ENCODE measurements around the gene GMEB1. TPM values are rescaled to one million over a fixed set of nuclear protein-coding genes. Genes with fewer than 3 reads are reported as not detected.

The GMEB1 gene
- total and polyA plus RNA-seq, 2 donors (not counting 3 experiments of a cell fraction or from before 2014, with no cell fraction given), result 8.1 to 16.0 TPM

DNA sequence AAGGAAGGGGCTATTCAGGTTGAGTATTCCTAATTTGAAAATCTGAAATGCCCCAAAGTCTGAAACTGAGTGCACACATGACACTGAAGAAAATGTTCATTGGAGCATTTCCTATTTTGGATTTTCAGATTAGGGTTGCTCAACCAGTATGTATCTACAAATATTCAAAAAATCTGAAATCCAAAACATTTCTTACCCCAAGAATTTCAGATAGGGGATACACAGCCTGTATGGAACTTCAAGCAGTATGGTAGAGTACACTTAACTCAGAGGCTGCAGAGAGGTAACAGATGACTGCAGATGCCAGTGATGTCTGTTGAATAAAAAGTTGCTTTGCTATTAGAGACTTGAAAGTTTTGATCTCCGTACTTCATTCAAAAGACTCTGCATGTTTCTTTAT lies 87.1 kb downstream of the GMEB1 start:
- peak; percentile 28 for TF ChIP-seq POLR2A (IDR thresholded peaks at IDR 0.05; ENCODE audit: low read depth, low read length)
- TF ChIP-seq, protein P1, sequence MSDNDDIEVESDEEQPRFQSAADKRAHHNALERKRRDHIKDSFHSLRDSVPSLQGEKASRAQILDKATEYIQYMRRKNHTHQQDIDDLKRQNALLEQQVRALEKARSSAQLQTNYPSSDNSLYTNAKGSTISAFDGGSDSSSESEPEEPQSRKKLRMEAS (IDR thresholded peaks at IDR 0.05; ENCODE audit: insufficient read depth, insufficient read length), result no peak
- CTCF ChIA-PET, result interaction anchor here (1.1 to 1.6 kb wide), 3 partner anchors 19 to 121 kb away, joined by 3 to 5 read pairs (median 4); partner anchors contain the start of gene YTHDF2
- no peaks in the 10 kb centered on the region for H3K27me3 ChIP-seq (ENCODE audit: control insufficient read depth in 2 of 2, insufficient read depth in 2 of 2, low read length in 2 of 2)
- POLR2A ChIA-PET, result interaction anchor here (0.5 to 1.6 kb wide), 3 partner anchors 19 to 987 kb away, joined by 3 to 8 read pairs (median 3); partner anchors contain the start of genes TAF12 and YTHDF2
- peaks cover 5 to 8% of the 10 kb centered on the region in 2 experiments for H3K36me3 ChIP-seq (ENCODE audit: control insufficient read depth in 2 of 2, extremely low read depth in 1 of 2, insufficient read depth in 2 of 2, low read length in 2 of 2)
- peaks cover 100% of the 10 kb centered on the region for H3K79me2 ChIP-seq (ENCODE audit: control insufficient read depth, insufficient read depth, low read length)
- no peaks in the 10 kb centered on the region for H3K9me3 ChIP-seq (replicated peaks; ENCODE audit: control insufficient read depth, insufficient read depth, low read length)
- H4K20me1 ChIP-seq (replicated peaks; ENCODE audit: control insufficient read depth, extremely low read depth, insufficient read depth, low read length), result peaks cover 46% of the 10 kb centered on the region
- DNase-seq (ENCODE audit: low read depth, low spot score) (no peak), FAIRE-seq (no peak)
- intact Hi-C loops (cut with micrococcal nuclease) (no loop called here), dilution Hi-C loops (cut with MboI; ENCODE audit: extremely low pct_ligation_motif_present, low sequenced_read_pairs) (no loop called here)
- BruUV-seq (replicated peaks), result no TSS peak
- H3K4me2 ChIP-seq (ENCODE audit: insufficient read depth, low read length), result no peak overlapping the region
- no peaks in the 10 kb centered on the region for H3K9me1 ChIP-seq (replicated peaks; ENCODE audit: control insufficient read depth, extremely low read depth, insufficient read depth, low read length)
- no peak overlapping the region for H3K4me3 ChIP-seq (replicated peaks in 1 of 3; ENCODE audit: insufficient read depth in 1 of 3, low read depth in 1 of 3, low read length in 3 of 3)
- no peak overlapping the region for H2AFZ ChIP-seq (ENCODE audit: low read depth, low read length)
- H3K27ac ChIP-seq (ENCODE audit: insufficient read depth, low read depth, low read length), result no peak overlapping the region
- peaks cover 13% of the 10 kb centered on the region for H3K4me1 ChIP-seq (ENCODE audit: control insufficient read depth, extremely low read depth, insufficient read depth, low read length)
- H3K9ac ChIP-seq (replicated peaks; ENCODE audit: extremely low read depth, insufficient read depth, low read length), result no peak overlapping the region

DNA sequence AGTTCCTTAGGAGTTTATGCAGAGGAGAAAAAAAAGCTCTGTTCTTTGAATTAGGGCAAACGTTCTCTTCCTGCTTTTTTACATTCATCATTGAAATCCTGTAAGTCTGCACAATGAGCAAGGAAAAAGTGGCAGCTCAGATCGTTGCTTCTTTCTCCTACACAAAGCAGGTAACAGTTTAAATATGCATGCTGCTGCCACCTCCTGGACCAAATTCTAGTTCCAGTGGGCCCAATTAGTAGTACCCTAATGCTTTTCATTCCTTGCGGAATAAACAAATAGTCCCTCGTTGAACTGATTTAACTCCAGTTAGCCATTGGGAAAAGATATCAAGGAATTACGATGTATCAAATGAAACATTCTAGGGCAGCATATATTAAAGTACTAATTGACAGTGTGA lies 88.3 kb downstream of the GMEB1 start:
- TF ChIP-seq, protein P1 (IDR thresholded peaks at IDR 0.05; ENCODE audit: insufficient read depth, insufficient read length), result no peak
- TF ChIP-seq EZH2 (IDR thresholded peaks at IDR 0.05; ENCODE audit: borderline replicate concordance, low read depth, low read length, severe bottlenecking) (no peak), POLR2A (IDR thresholded peaks at IDR 0.05; ENCODE audit: low read depth, low read length) (no peak), FOS (IDR thresholded peaks at IDR 0.05; ENCODE audit: borderline replicate concordance, insufficient read depth, low read length) (no peak), MYC (IDR thresholded peaks at IDR 0.05; ENCODE audit: low read depth, low read length) (no peak), POLR2AphosphoS5 (IDR thresholded peaks at IDR 0.05; ENCODE audit: insufficient read depth, low read depth, low read length) (no peak), JUN (IDR thresholded peaks at IDR 0.05; ENCODE audit: borderline replicate concordance, insufficient read depth, insufficient read length, low read depth) (no peak), GATA2 (IDR thresholded peaks at IDR 0.05; ENCODE audit: insufficient read depth, insufficient read length, low read depth, low read length) (no peak)
- TF ChIP-seq, protein P2, sequence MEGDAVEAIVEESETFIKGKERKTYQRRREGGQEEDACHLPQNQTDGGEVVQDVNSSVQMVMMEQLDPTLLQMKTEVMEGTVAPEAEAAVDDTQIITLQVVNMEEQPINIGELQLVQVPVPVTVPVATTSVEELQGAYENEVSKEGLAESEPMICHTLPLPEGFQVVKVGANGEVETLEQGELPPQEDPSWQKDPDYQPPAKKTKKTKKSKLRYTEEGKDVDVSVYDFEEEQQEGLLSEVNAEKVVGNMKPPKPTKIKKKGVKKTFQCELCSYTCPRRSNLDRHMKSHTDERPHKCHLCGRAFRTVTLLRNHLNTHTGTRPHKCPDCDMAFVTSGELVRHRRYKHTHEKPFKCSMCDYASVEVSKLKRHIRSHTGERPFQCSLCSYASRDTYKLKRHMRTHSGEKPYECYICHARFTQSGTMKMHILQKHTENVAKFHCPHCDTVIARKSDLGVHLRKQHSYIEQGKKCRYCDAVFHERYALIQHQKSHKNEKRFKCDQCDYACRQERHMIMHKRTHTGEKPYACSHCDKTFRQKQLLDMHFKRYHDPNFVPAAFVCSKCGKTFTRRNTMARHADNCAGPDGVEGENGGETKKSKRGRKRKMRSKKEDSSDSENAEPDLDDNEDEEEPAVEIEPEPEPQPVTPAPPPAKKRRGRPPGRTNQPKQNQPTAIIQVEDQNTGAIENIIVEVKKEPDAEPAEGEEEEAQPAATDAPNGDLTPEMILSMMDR (IDR thresholded peaks at IDR 0.05; ENCODE audit: extremely low read depth in 1 of 2, insufficient read depth in 1 of 2, low read depth in 1 of 2, low read length in 2 of 2), result no peak
- dilution Hi-C loops (cut with MboI; ENCODE audit: extremely low pct_ligation_motif_present, low sequenced_read_pairs), result no loop called here
- Histone ChIP-seq H3K27me3 (ENCODE audit: control insufficient read depth in 2 of 2, insufficient read depth in 2 of 2, low read length in 2 of 2) (no peaks in the 10 kb centered on the region), H3K9ac (replicated peaks; ENCODE audit: extremely low read depth, insufficient read depth, low read length) (no peak overlapping the region), H3K4me2 (ENCODE audit: insufficient read depth, low read length) (no peak overlapping the region), H3K9me3 (replicated peaks; ENCODE audit: control insufficient read depth, insufficient read depth, low read length) (no peaks in the 10 kb centered on the region), H3K36me3 (ENCODE audit: control insufficient read depth in 2 of 2, extremely low read depth in 1 of 2, insufficient read depth in 2 of 2, low read length in 2 of 2) (peaks cover 5 to 8% of the 10 kb centered on the region in 2 experiments), H3K27ac (ENCODE audit: insufficient read depth, low read depth, low read length) (no peak overlapping the region), H3K4me3 (replicated peaks in 1 of 3; ENCODE audit: insufficient read depth in 1 of 3, low read depth in 1 of 3, low read length in 3 of 3) (no peak overlapping the region), H3K9me1 (replicated peaks; ENCODE audit: control insufficient read depth, extremely low read depth, insufficient read depth, low read length) (no peaks in the 10 kb centered on the region), H2AFZ (ENCODE audit: low read depth, low read length) (no peak overlapping the region), H3K4me1 (ENCODE audit: control insufficient read depth, extremely low read depth, insufficient read depth, low read length) (peaks cover 1% of the 10 kb centered on the region), H3K79me2 (ENCODE audit: control insufficient read depth, insufficient read depth, low read length) (peaks cover 99% of the 10 kb centered on the region), H4K20me1 (replicated peaks; ENCODE audit: control insufficient read depth, extremely low read depth, insufficient read depth, low read length) (peaks cover 40% of the 10 kb centered on the region)
- peak; percentile 28 for DNase-seq (ENCODE audit: low read depth, low spot score)
- POLR2A ChIA-PET, result interaction anchor here (0.9 to 1.6 kb wide), 3 partner anchors 20 to 114 kb away, joined by 3 to 8 read pairs (median 5); partner anchors contain the start of genes RNU11, TAF12 and YTHDF2
- intact Hi-C loops (cut with micrococcal nuclease), result no loop called here
- CTCF ChIA-PET, result interaction anchor here (0.6 to 1.3 kb wide), 5 partner anchors 20 to 120 kb away, joined by 3 to 9 read pairs (median 3); partner anchors contain the start of genes RNU11, TAF12 and YTHDF2
- no TSS peak for BruUV-seq (replicated peaks)
- FAIRE-seq, result peak; percentile 64
